IMR-90 (cell line): ENCODE data around the gene RFTN1. TPM values are rescaled to one million over a fixed set of nuclear protein-coding genes. Genes with fewer than 3 reads are reported as not detected.

ENCODE experiments used
- ATAC-seq: fragments of 200-7000 bp; cut with Tn5 transposase; 2 replicates; pipeline ENCODE4 v1.9.1; 2020; ENCODE audit warnings: low read depth, mild to moderate bottlenecking, moderate library complexity
- BruUV-seq: library from RNA; stranded (reverse); fragments of 400-500 nt; replicated peaks from 2 replicates; lab custom pipeline; 2021; lab: Mats Ljungman, UMichigan
- CTCF ChIA-PET: fragments of 300-600 bp; formaldehyde crosslinking; extraction: SDS; loops from one replicate; lab custom pipeline; 2021; ENCODE audit warnings: antibody characterized with exemption; lab: Yijun Ruan, JAX
- POLR2A ChIA-PET: fragments of 300-600 bp; sonication (Branson Sonifier 250); formaldehyde crosslinking; loops from one replicate; lab custom pipeline; 2022; ENCODE audit warnings: antibody characterized with exemption; ENCODE audit not compliant: unreplicated experiment; lab: Charles Lee
- DNase-seq: peaks from one replicate; pipeline ENCODE4 v3.0.0; 2013
- H2AFZ ChIP-seq: replicated peaks from 2 replicates; pipeline ENCODE3; 2013; ENCODE audit warnings: low read length, mild to moderate bottlenecking; ENCODE audit not compliant: poor library complexity
- H2AK5ac ChIP-seq: 2 replicates; pipeline ENCODE4 v1.6.1; 2013; ENCODE audit warnings: low read depth, low read length, inconsistent platforms
- H2AK9ac ChIP-seq: replicated peaks from 2 replicates; pipeline ENCODE3; 2013; ENCODE audit warnings: mild to moderate bottlenecking, low read depth, low read length, moderate library complexity; ENCODE audit not compliant: poor library complexity
- H2BK120ac ChIP-seq: 2 replicates; pipeline ENCODE4 v1.6.1; 2013; ENCODE audit warnings: low read depth, low read length, inconsistent platforms
- H2BK15ac ChIP-seq: 3 replicates; pipeline ENCODE4 v1.6.1; 2013; ENCODE audit warnings: low read depth, low read length, inconsistent platforms
- H2BK20ac ChIP-seq: 2 replicates; pipeline ENCODE4 v1.6.1; 2013; ENCODE audit warnings: low read depth, mild to moderate bottlenecking, inconsistent platforms, low read length, moderate library complexity
- H2BK5ac ChIP-seq: 2 replicates; pipeline ENCODE4 v1.6.1; 2013; ENCODE audit warnings: mild to moderate bottlenecking, low read depth, low read length, inconsistent platforms; ENCODE audit not compliant: poor library complexity, severe bottlenecking
- H3K14ac ChIP-seq: replicated peaks from 2 replicates; pipeline ENCODE4 v1.6.1; 2013; ENCODE audit warnings: low read depth, low read length, inconsistent platforms
- H3K18ac ChIP-seq: 2 replicates; pipeline ENCODE4 v1.6.1; 2013; ENCODE audit warnings: low read depth, low read length, control low read depth
- H3K23ac ChIP-seq: 2 replicates; pipeline ENCODE4 v1.6.1; 2013; ENCODE audit warnings: low read depth, low read length, inconsistent platforms
- H3K27ac ChIP-seq: 2 replicates; pipeline ENCODE4 v1.5.1; 2013; ENCODE audit warnings: mild to moderate bottlenecking, control low read depth, low read length; ENCODE audit not compliant: insufficient read depth
- H3K27me3 ChIP-seq: 2 replicates; pipeline ENCODE4 v1.6.1; 2013; ENCODE audit warnings: low read length; ENCODE audit not compliant: control insufficient read depth, insufficient read depth
- H3K36me3 ChIP-seq: 2 replicates; pipeline ENCODE4 v1.6.1; 2013; ENCODE audit warnings: low read length, mixed read lengths; ENCODE audit not compliant: control insufficient read depth, insufficient read depth
- H3K4ac ChIP-seq: 2 replicates; pipeline ENCODE4 v1.6.1; 2013; ENCODE audit warnings: low read depth, low read length, inconsistent platforms
- H3K4me1 ChIP-seq: 2 replicates; pipeline ENCODE4 v1.6.1; 2013; ENCODE audit warnings: low read length, mixed read lengths; ENCODE audit not compliant: control insufficient read depth, insufficient read depth
- H3K4me2 ChIP-seq: 2 replicates; pipeline ENCODE4 v1.6.1; 2013; ENCODE audit warnings: low read depth, mild to moderate bottlenecking, control low read depth, low read length, moderate library complexity
- H3K4me3 ChIP-seq: 2 replicates; pipeline ENCODE4 v1.5.1; 2013; ENCODE audit warnings: low read depth, mild to moderate bottlenecking, control low read depth, low read length, moderate library complexity; ENCODE audit not compliant: insufficient read depth
- H3K56ac ChIP-seq: 2 replicates; pipeline ENCODE4 v1.6.1; 2013; ENCODE audit warnings: low read length, inconsistent platforms; ENCODE audit not compliant: insufficient read depth; ENCODE audit errors: extremely low read depth
- H3K79me1 ChIP-seq, 2 experiments: 2 replicates each; pipeline ENCODE4 v1.6.1; 2013; ENCODE audit warnings: low read length in 2 of 2, inconsistent platforms in 1 of 2, low read depth in 1 of 2
- H3K9ac ChIP-seq: 2 replicates; pipeline ENCODE4 v1.6.1; 2013; ENCODE audit warnings: low read depth, low read length, control low read depth
- H3K9me1 ChIP-seq: 2 replicates; pipeline ENCODE4 v1.6.1; 2013; ENCODE audit warnings: low read length, inconsistent platforms; ENCODE audit not compliant: insufficient read depth
- H3K9me3 ChIP-seq: 2 replicates; pipeline ENCODE4 v1.6.1; 2013; ENCODE audit warnings: low read length; ENCODE audit not compliant: control insufficient read depth, insufficient read depth
- H4K20me1 ChIP-seq: 2 replicates; pipeline ENCODE4 v1.6.1; 2013; ENCODE audit warnings: low read length, inconsistent platforms; ENCODE audit not compliant: insufficient read depth
- H4K5ac ChIP-seq: 2 replicates; pipeline ENCODE4 v1.6.1; 2013; ENCODE audit warnings: mild to moderate bottlenecking, low read depth, low read length, control low read depth
- H4K8ac ChIP-seq, 2 experiments: 2 replicates each; pipeline ENCODE4 v1.6.1; 2013; ENCODE audit warnings: low read depth in 2 of 2, low read length in 2 of 2, control low read depth in 1 of 2, inconsistent platforms in 1 of 2
- H4K91ac ChIP-seq: 2 replicates; pipeline ENCODE4 v1.6.1; 2013; ENCODE audit warnings: low read depth, low read length, inconsistent platforms; ENCODE audit not compliant: insufficient read depth
- BHLHE40 ChIP-seq: fragments of 150-350 bp; IDR thresholded peaks from 2 replicates; pipeline ENCODE4 v1.6.1; 2016; ENCODE audit warnings: mild to moderate bottlenecking, low read depth, low read length
- CEBPB ChIP-seq: IDR thresholded peaks from 2 replicates; pipeline ENCODE4 v1.6.1; 2012; ENCODE audit warnings: low read depth, low read length, improper control_type of control experiment
- CHD1 ChIP-seq: IDR thresholded peaks from 2 replicates; pipeline ENCODE4 v1.6.1; 2012; ENCODE audit warnings: low read depth, low read length, improper control_type of control experiment
- CTCF ChIP-seq: conservative IDR thresholded peaks from 2 replicates; pipeline ENCODE4 v1.5.1; 2012; ENCODE audit warnings: mild to moderate bottlenecking, low read depth, low read length, improper control_type of control experiment
- ELK1 ChIP-seq: fragments of 150-350 bp; IDR thresholded peaks from 2 replicates; pipeline ENCODE4 v1.6.1; 2016; ENCODE audit warnings: low read depth, mild to moderate bottlenecking, low read length, moderate library complexity, borderline replicate concordance
- FOS ChIP-seq: fragments of 150-350 bp; IDR thresholded peaks from 2 replicates; pipeline ENCODE4 v1.6.1; 2016; ENCODE audit warnings: low read depth, low read length
- MAFK ChIP-seq: IDR thresholded peaks from 2 replicates; pipeline ENCODE4 v1.6.1; 2012; ENCODE audit warnings: low read depth, low read length, improper control_type of control experiment
- MAZ ChIP-seq: IDR thresholded peaks from 2 replicates; pipeline ENCODE4 v1.6.1; 2012; ENCODE audit warnings: low read depth, mild to moderate bottlenecking, low read length, improper control_type of control experiment, moderate library complexity, borderline replicate concordance
- MXI1 ChIP-seq: IDR thresholded peaks from 2 replicates; pipeline ENCODE4 v1.6.1; 2012; ENCODE audit warnings: low read depth, mild to moderate bottlenecking, low read length, moderate library complexity, borderline replicate concordance
- NFE2L2 ChIP-seq: fragments of 150-350 bp; IDR thresholded peaks from 2 replicates; pipeline ENCODE4 v1.6.1; 2016; ENCODE audit warnings: low read depth, mild to moderate bottlenecking, low read length
- POLR2A ChIP-seq: IDR thresholded peaks from 2 replicates; pipeline ENCODE4 v1.6.1; 2012; ENCODE audit warnings: mild to moderate bottlenecking, low read depth, low read length
- RAD21 ChIP-seq: IDR thresholded peaks from 2 replicates; pipeline ENCODE4 v1.6.1; 2012; ENCODE audit warnings: low read length, improper control_type of control experiment
- RCOR1 ChIP-seq: IDR thresholded peaks from 2 replicates; pipeline ENCODE4 v1.6.1; 2012; ENCODE audit warnings: mild to moderate bottlenecking, low read length, improper control_type of control experiment; ENCODE audit not compliant: insufficient replicate concordance
- RFX5 ChIP-seq: IDR thresholded peaks from 2 replicates; pipeline ENCODE4 v1.8.0; 2012; ENCODE audit warnings: low read depth, mild to moderate bottlenecking, low read length, moderate library complexity
- SMC3 ChIP-seq: fragments of 150-350 bp; IDR thresholded peaks from 2 replicates; pipeline ENCODE4 v1.6.1; 2016; ENCODE audit warnings: low read depth, mild to moderate bottlenecking, antibody characterized with exemption, low read length, moderate library complexity
- USF2 ChIP-seq: fragments of 150-350 bp; IDR thresholded peaks from 2 replicates; pipeline ENCODE4 v1.6.1; 2017; ENCODE audit warnings: mild to moderate bottlenecking, antibody characterized with exemption, low read length, low read depth
- WGBS, 2 experiments: methylation state at CpG; one replicate each; pipeline versions ENCODE4 v1.1.5 to v1.1.7; 2013; ENCODE audit warnings: missing lambda C conversion rate in 2 of 2; ENCODE audit not compliant: insufficient read length in 1 of 2; ENCODE audit errors: extremely low coverage in 2 of 2; 5-methylcytosine and 5-hydroxymethylcytosine counted together
- dilution Hi-C: fragments of 300-500 bp; cut with HindIII; formaldehyde crosslinking; loops from one replicate; pipeline ENCODE4 v1.14.3; 2018; ENCODE audit warnings: low sequenced_read_pairs; ENCODE audit not compliant: unreplicated experiment
- in situ Hi-C: fragments of 300-500 bp; cut with MboI; formaldehyde crosslinking; loops from 3 replicates; pipeline ENCODE4 v1.14.3; 2019; ENCODE audit warnings: low sequenced_read_pairs, inconsistent platforms, mixed read lengths
- intact Hi-C: fragments of 100-400 bp; cut with micrococcal nuclease; formaldehyde crosslinking; loops from 2 replicates; pipeline ENCODE4 v1.10.0; 2022
- polyA plus RNA-seq, 3 experiments: library from polyadenylated mRNA; depleted of rRNA; stranded (reverse); fragments of >200 nt; gene quantifications; 2 replicates each; pipeline ENCODE4 v1.2.3, GENCODE V29; 2012; ENCODE audit warnings: low replicate concordance in 1 of 3
- total RNA-seq: library from RNA; depleted of rRNA; stranded (reverse); fragments of >200 nt; gene quantifications from 2 replicates; pipeline ENCODE4 v1.2.3, GENCODE V29; 2012

RFTN1 gene
- total and polyA plus RNA-seq, 2 of the 4 experiments (the other 2 are of a cell fraction): 45.0 to 52.0 TPM

GRCh38 chr3:16486201-16486600 is 27.3 kb downstream of the RFTN1 start:
- peak overlapping the region; percentile 54; the same call in 1 of the 2 replicates for H4K5ac ChIP-seq
- peak overlapping the region; percentile 72; the same call in 1 of the 2 replicates for H3K23ac ChIP-seq
- peaks cover 14% of the 10 kb centered on the region for H3K36me3 ChIP-seq
- no peak overlapping the region for H3K4me3 ChIP-seq
- CTCF ChIA-PET: no interaction called here
- no peak overlapping the region for H3K27ac ChIP-seq
- peak overlapping the region; percentile 53; the same call in 1 of the 3 replicates for H2BK15ac ChIP-seq
- dilution Hi-C loops (no loop called here), intact Hi-C loops (no loop called here), in situ Hi-C loops (no loop called here)
- H4K8ac ChIP-seq: peak overlapping the region in 1 of 2 experiments; percentile 47; a peak in 1 of 4 replicates
- ATAC-seq: no peak
- H3K4me1 ChIP-seq: peaks cover 29% of the 10 kb centered on the region
- peak overlapping the region; percentile 51 for H4K91ac ChIP-seq
- H2AFZ ChIP-seq: no peak overlapping the region
- H2BK120ac ChIP-seq: peak overlapping the region; percentile 64
- peak overlapping the region; percentile 14; the same call in 1 of the 2 replicates for H3K18ac ChIP-seq
- POLR2A ChIA-PET: interaction anchor here (0.6 kb wide), 1 partner anchor 139 kb away, joined by 3 read pairs; no protein-coding TSS in a partner anchor
- peaks cover 32 to 76% of the 10 kb centered on the region in 2 experiments for H3K79me1 ChIP-seq
- peak overlapping the region; percentile 15 for H2BK5ac ChIP-seq
- H3K14ac ChIP-seq: peak overlapping the region; percentile 60
- H2AK9ac ChIP-seq: peak overlapping the region; percentile 29
- DNase-seq: no peak
- H3K4ac ChIP-seq: peak overlapping the region; percentile 79
- TF ChIP-seq CTCF (no peak), BHLHE40 (no peak), CEBPB (no peak), RAD21 (no peak), RCOR1 (no peak), RFX5 (no peak), CHD1 (no peak), MAZ (no peak), POLR2A (no peak), MAFK (no peak), NFE2L2 (no peak), MXI1 (no peak), SMC3 (no peak), ELK1 (no peak), FOS (no peak), USF2 (no peak)
- H3K4me2 ChIP-seq: no peak overlapping the region
- H4K20me1 ChIP-seq: peaks cover 9% of the 10 kb centered on the region; the same call in 1 of the 2 replicates
- H3K9me1 ChIP-seq: peaks cover 30% of the 10 kb centered on the region
- WGBS, 2 experiments: 100% methylated on average over 2 of the region's 2 CpGs; no CpG with 5 or more reads in 1 of the 2 experiments
- H2BK20ac ChIP-seq: peak overlapping the region; percentile 44; the same call in 1 of the 2 replicates
- no peaks in the 10 kb centered on the region for H3K9me3 ChIP-seq
- H3K9ac ChIP-seq: no peak overlapping the region
- no peak overlapping the region for H3K56ac ChIP-seq
- no peaks in the 10 kb centered on the region for H3K27me3 ChIP-seq
- peak overlapping the region; percentile 71; the same call in 1 of the 2 replicates for H2AK5ac ChIP-seq
- BruUV-seq: no TSS peak
